Fibroblast of skin of right quadriceps (primary cell): ENCODE measurements around the gene PRRC2C.

ENCODE experiments used
- DNase-seq: peaks from one replicate; pipeline ENCODE4 v3.0.0-alpha.2; 2013

The PRRC2C gene

GRCh38 chr1:171641076-171641864, 155.9 kb downstream of the PRRC2C start:
- no peak for DNase-seq

GRCh38 chr1:171642197-171642596, 156.9 kb downstream of the PRRC2C start:
- DNase-seq: no peak
